ENCODE measurements around the gene DGCR8. TPM values are rescaled to one million over a fixed set of nuclear protein-coding genes. Genes with fewer than 3 reads are reported as not detected.
A peak's percentile ranks its signal among the peaks of the same experiment; 100 is the strongest.

DGCR8 gene
- total RNA-seq, 2 experiments from 2014 or later: 35.0 to 38.8 TPM

- ChIA-PET CTCF (interaction anchor here (0.6 to 2.5 kb wide), 2 partner anchors 10 to 21 kb away, joined by 4 to 11 read pairs; no protein-coding TSS in a partner anchor), POLR2A (interaction anchor here (0.6 to 2.0 kb wide), 7 partner anchors 9 to 246 kb away, joined by 3 to 6 read pairs (median 3); no protein-coding TSS in a partner anchor)
- TF ChIP-seq CTCF (IDR thresholded peaks at IDR 0.05): no peak
- H3K27me3 Mint-ChIP-seq: no peaks in the 10 kb centered on the region
- DNase-seq: no peak
- no peak overlapping the region for H3K4me3 Mint-ChIP-seq
- no peak for ATAC-seq
- H3K27ac Mint-ChIP-seq: peak overlapping the region; percentile 72
- H3K36me3 Mint-ChIP-seq (ENCODE audit: low read depth): peaks cover 83% of the 10 kb centered on the region
- H3K9me3 Mint-ChIP-seq: no peaks in the 10 kb centered on the region
- H3K4me1 Mint-ChIP-seq (ENCODE audit: low read depth): peaks cover 78% of the 10 kb centered on the region
- intact Hi-C loops (cut with micrococcal nuclease): no loop called here
These were observed 10.1 kb downstream of the DGCR8 start for GRCh38 chr22:20089977-20090729.

GRCh38 chr22:20090730-20091240, 10.7 kb downstream of the DGCR8 start:
- ChIA-PET POLR2A (interaction anchor here (0.9 to 2.0 kb wide), 8 partner anchors 9 to 133 kb away, joined by 3 to 6 read pairs (median 3); partner anchors contain the start of gene RANBP1), CTCF (interaction anchor here (0.6 to 2.5 kb wide), 2 partner anchors 10 to 20 kb away, joined by 4 to 11 read pairs; no protein-coding TSS in a partner anchor)
- H3K27ac Mint-ChIP-seq: peak overlapping the region; percentile 72
- ATAC-seq (peak; percentile 43), DNase-seq (peak; percentile 30)
- no peak for TF ChIP-seq CTCF (IDR thresholded peaks at IDR 0.05)
- peak overlapping the region; percentile 11 for H3K4me3 Mint-ChIP-seq
- peaks cover 86% of the 10 kb centered on the region for H3K36me3 Mint-ChIP-seq (ENCODE audit: low read depth)
- H3K27me3 Mint-ChIP-seq: no peaks in the 10 kb centered on the region
- peaks cover 81% of the 10 kb centered on the region for H3K4me1 Mint-ChIP-seq (ENCODE audit: low read depth)
- intact Hi-C loops (cut with micrococcal nuclease): no loop called here
- H3K9me3 Mint-ChIP-seq: no peaks in the 10 kb centered on the region

- Mint-ChIP-seq H3K36me3 (ENCODE audit: low read depth) (peaks cover 90% of the 10 kb centered on the region), H3K27me3 (no peaks in the 10 kb centered on the region), H3K27ac (peak overlapping the region; percentile 72), H3K9me3 (peaks cover 6% of the 10 kb centered on the region), H3K4me3 (no peak overlapping the region), H3K4me1 (ENCODE audit: low read depth) (peaks cover 81% of the 10 kb centered on the region)
- intact Hi-C loops (cut with micrococcal nuclease): no loop called here
- ChIA-PET POLR2A (interaction anchor here (0.9 to 2.0 kb wide), 7 partner anchors 9 to 38 kb away, joined by 3 to 6 read pairs (median 5); partner anchors contain the start of gene RANBP1), CTCF (interaction anchor here (0.8 to 2.5 kb wide), 2 partner anchors 10 to 19 kb away, joined by 4 to 11 read pairs; no protein-coding TSS in a partner anchor)
- no peak for ATAC-seq
- DNase-seq: no peak
- TF ChIP-seq CTCF (IDR thresholded peaks at IDR 0.05): no peak
These were observed 11.8 kb downstream of the DGCR8 start for GRCh38 chr22:20091690-20092476.

GRCh38 chr22:20092477-20092854, 12.4 kb downstream of the DGCR8 start:
- ATAC-seq (peak; percentile 54), DNase-seq (peak; percentile 33)
- no peak for TF ChIP-seq CTCF (IDR thresholded peaks at IDR 0.05)
- ChIA-PET CTCF (interaction anchor here (2.5 kb wide), 1 partner anchor 19 kb away, joined by 11 read pairs; no protein-coding TSS in a partner anchor), POLR2A (interaction anchor here (1.6 to 2.0 kb wide), 4 partner anchors 9 to 27 kb away, joined by 4 to 6 read pairs (median 6); no protein-coding TSS in a partner anchor)
- Mint-ChIP-seq H3K4me3 (peak overlapping the region; percentile 32), H3K4me1 (ENCODE audit: low read depth) (peaks cover 81% of the 10 kb centered on the region), H3K36me3 (ENCODE audit: low read depth) (peaks cover 90% of the 10 kb centered on the region), H3K9me3 (peaks cover 8% of the 10 kb centered on the region), H3K27ac (peak overlapping the region; percentile 72), H3K27me3 (no peaks in the 10 kb centered on the region)
- intact Hi-C loops (cut with micrococcal nuclease): no loop called here
